Neural progenitor cell (in vitro differentiated cells): Measurements from ENCODE around the gene TRIM4. TPM values are rescaled to one million over a fixed set of nuclear protein-coding genes. Genes with fewer than 3 reads are reported as not detected.

ENCODE experiments used
- DNase-seq: peaks from one replicate; pipeline ENCODE4 v3.0.0-alpha.2; 2016; ENCODE audit warnings: low spot score
- H2AFZ ChIP-seq: fragments of 200-600 bp; sonication (generic); replicated peaks from 2 replicates; pipeline ENCODE4 v1.6.1; 2016; ENCODE audit warnings: antibody characterized with exemption
- H3F3A ChIP-seq: fragments of 200-600 bp; sonication (generic); 2 replicates; pipeline ENCODE4 v1.6.1; 2016; ENCODE audit warnings: antibody characterized with exemption, low read depth
- H3K27ac ChIP-seq: fragments of 200-600 bp; sonication (generic); 2 replicates; pipeline ENCODE4 v1.5.1; 2016; ENCODE audit warnings: mild to moderate bottlenecking
- H3K27me3 ChIP-seq: fragments of 200-600 bp; sonication (generic); 2 replicates; pipeline ENCODE4 v1.6.1; 2016; ENCODE audit warnings: mild to moderate bottlenecking, moderate library complexity
- H3K36me3 ChIP-seq: fragments of 200-600 bp; sonication (generic); 2 replicates; pipeline ENCODE4 v1.5.1; 2016
- H3K4me1 ChIP-seq: fragments of 200-600 bp; sonication (generic); 2 replicates; pipeline ENCODE4 v1.6.1; 2016; ENCODE audit warnings: mixed run types
- H3K4me2 ChIP-seq: fragments of 200-600 bp; sonication (generic); 2 replicates; pipeline ENCODE4 v1.6.1; 2016
- H3K4me3 ChIP-seq: fragments of 200-600 bp; sonication (generic); 2 replicates; pipeline ENCODE4 v1.5.1; 2016
- H3K79me2 ChIP-seq: fragments of 200-600 bp; sonication (generic); 2 replicates; pipeline ENCODE4 v1.6.1; 2016; ENCODE audit warnings: low read depth
- H3K9ac ChIP-seq: fragments of 200-600 bp; sonication (generic); 2 replicates; pipeline ENCODE4 v1.6.1; 2016
- H3K9me3 ChIP-seq: fragments of 200-600 bp; sonication (generic); 2 replicates; pipeline ENCODE4 v1.5.1; 2016; ENCODE audit warnings: low read depth
- H4K20me1 ChIP-seq: fragments of 200-600 bp; sonication (generic); 2 replicates; pipeline ENCODE4 v1.6.1; 2016; ENCODE audit warnings: low read depth
- H3K27ac Mint-ChIP-seq: 3 replicates; pipeline ENCODE4 v1.8.0; 2021; ENCODE audit warnings: mixed read lengths
- H3K27me3 Mint-ChIP-seq: 2 replicates; pipeline ENCODE4 v1.8.0; 2022; ENCODE audit warnings: low read depth, mild to moderate bottlenecking, inconsistent platforms, moderate library complexity, mixed read lengths; ENCODE audit not compliant: insufficient read depth
- H3K36me3 Mint-ChIP-seq: 3 replicates; pipeline ENCODE4 v1.8.0; 2021; ENCODE audit warnings: mixed read lengths
- H3K4me1 Mint-ChIP-seq: 3 replicates; pipeline ENCODE4 v1.8.0; 2021; ENCODE audit warnings: mixed read lengths
- H3K4me3 Mint-ChIP-seq: 3 replicates; pipeline ENCODE4 v1.8.0; 2021; ENCODE audit warnings: mild to moderate bottlenecking, moderate library complexity, mixed read lengths
- H3K9me3 Mint-ChIP-seq: 3 replicates; pipeline ENCODE4 v1.8.0; 2020; ENCODE audit warnings: mixed read lengths
- CTCF ChIP-seq: fragments of 200-600 bp; sonication (generic); IDR thresholded peaks from 2 replicates; pipeline ENCODE4 v1.5.1; 2017; ENCODE audit warnings: antibody characterized with exemption, mild to moderate bottlenecking
- EZH2 ChIP-seq: fragments of 200-600 bp; sonication (generic); IDR thresholded peaks from 2 replicates; pipeline ENCODE4 v1.6.1; 2017; ENCODE audit warnings: antibody characterized with exemption, mild to moderate bottlenecking, moderate library complexity
- EZH2phosphoT487 ChIP-seq: fragments of 200-600 bp; sonication (generic); IDR thresholded peaks from 2 replicates; pipeline ENCODE4 v1.6.1; 2017; ENCODE audit warnings: antibody characterized with exemption
- total RNA-seq: library from RNA; depleted of rRNA; stranded (reverse); fragments of >200 nt; gene quantifications from 2 replicates; pipeline ENCODE4 v1.2.3, GENCODE V29; 2015; ENCODE audit warnings: low replicate concordance

TRIM4 gene
- total RNA-seq, 1 donor from 2014 or later, result not detected

- Mint-ChIP-seq H3K4me1 (no peaks in the 10 kb centered on the region), H3K4me3 (no peak overlapping the region), H3K9me3 (no peaks in the 10 kb centered on the region), H3K27me3 (no peaks in the 10 kb centered on the region), H3K36me3 (no peaks in the 10 kb centered on the region), H3K27ac (no peak overlapping the region)
- H3K9me3 ChIP-seq, result no peaks in the 10 kb centered on the region
- no peaks in the 10 kb centered on the region for H3K79me2 ChIP-seq
- no peak for TF ChIP-seq EZH2
- TF ChIP-seq CTCF, result no peak
- TF ChIP-seq EZH2phosphoT487, result no peak
- H2AFZ ChIP-seq, result no peak overlapping the region
- H3K9ac ChIP-seq, result no peak overlapping the region
- no peak for DNase-seq
- H4K20me1 ChIP-seq, result no peaks in the 10 kb centered on the region
- no peaks in the 10 kb centered on the region for H3F3A ChIP-seq
- no peaks in the 10 kb centered on the region for H3K36me3 ChIP-seq
- H3K4me3 ChIP-seq, result no peak overlapping the region
- H3K4me1 ChIP-seq, result no peaks in the 10 kb centered on the region
- H3K27ac ChIP-seq, result no peak overlapping the region
- H3K27me3 ChIP-seq, result no peaks in the 10 kb centered on the region
- H3K4me2 ChIP-seq, result no peak overlapping the region
These were observed 20.5 kb downstream of the TRIM4 start for GRCh38 chr7:99898836-99899235.

GRCh38 chr7:99898023-99898357 lies 21.3 kb downstream of the TRIM4 start:
- H3F3A ChIP-seq, result no peaks in the 10 kb centered on the region
- H3K27ac Mint-ChIP-seq, result no peak overlapping the region
- no peak overlapping the region for H2AFZ ChIP-seq

GRCh38 chr7:99897322-99898022 lies 21.9 kb downstream of the TRIM4 start:
- no peaks in the 10 kb centered on the region for H3K27me3 Mint-ChIP-seq
- no peak for DNase-seq

More at GRCh38 chr7:99898023-99898357, 21.3 kb downstream of the TRIM4 start:
- no peaks in the 10 kb centered on the region for H3K4me1 ChIP-seq
- H3K27ac ChIP-seq, result no peak overlapping the region
- no peaks in the 10 kb centered on the region for H3K36me3 ChIP-seq
- TF ChIP-seq CTCF (no peak), EZH2phosphoT487 (no peak), EZH2 (no peak)
- no peaks in the 10 kb centered on the region for H3K27me3 ChIP-seq
- H4K20me1 ChIP-seq, result no peaks in the 10 kb centered on the region
- no peaks in the 10 kb centered on the region for H3K27me3 Mint-ChIP-seq
- no peak overlapping the region for H3K4me3 Mint-ChIP-seq
- H3K4me3 ChIP-seq, result no peak overlapping the region
- H3K79me2 ChIP-seq, result no peaks in the 10 kb centered on the region
- H3K9me3 ChIP-seq, result no peaks in the 10 kb centered on the region
- no peaks in the 10 kb centered on the region for H3K36me3 Mint-ChIP-seq
- no peaks in the 10 kb centered on the region for H3K4me1 Mint-ChIP-seq
- no peak for DNase-seq
- H3K4me2 ChIP-seq, result no peak overlapping the region
- H3K9ac ChIP-seq, result no peak overlapping the region
- no peaks in the 10 kb centered on the region for H3K9me3 Mint-ChIP-seq

More at GRCh38 chr7:99897322-99898022, 21.9 kb downstream of the TRIM4 start:
- H3F3A ChIP-seq, result no peaks in the 10 kb centered on the region
- no peaks in the 10 kb centered on the region for H3K4me1 ChIP-seq
- Mint-ChIP-seq H3K4me3 (no peak overlapping the region), H3K27ac (no peak overlapping the region), H3K36me3 (no peaks in the 10 kb centered on the region), H3K9me3 (no peaks in the 10 kb centered on the region), H3K4me1 (no peaks in the 10 kb centered on the region)
- TF ChIP-seq EZH2, result no peak
- TF ChIP-seq CTCF, result no peak
- TF ChIP-seq EZH2phosphoT487, result no peak
- no peaks in the 10 kb centered on the region for H3K9me3 ChIP-seq
- H3K27me3 ChIP-seq, result no peaks in the 10 kb centered on the region
- no peak overlapping the region for H3K27ac ChIP-seq
- H3K4me3 ChIP-seq, result no peak overlapping the region
- no peak overlapping the region for H3K9ac ChIP-seq
- H3K79me2 ChIP-seq, result no peaks in the 10 kb centered on the region
- H2AFZ ChIP-seq, result no peak overlapping the region
- H3K4me2 ChIP-seq, result no peak overlapping the region
- H3K36me3 ChIP-seq, result no peaks in the 10 kb centered on the region
- H4K20me1 ChIP-seq, result no peaks in the 10 kb centered on the region
